ENCODE results near the gene LTBP3.
A peak's percentile ranks its signal among the peaks of the same experiment; 100 is the strongest.
"Not testable (repeated sequence)": the region's sequence is repeated elsewhere in the genome, so short reads cannot be mapped to it uniquely, and the experiment has no call there.

The LTBP3 gene

GRCh38 chr11:65571420-65571819, 13.3 kb upstream of the LTBP3 start:
- no peak for DNase-seq

GRCh38 chr11:65569973-65570918, 12.1 kb upstream of the LTBP3 start, which contains the start of gene ZNRD2:
Gene ZNRD2 (plus strand): TSS chr11:65570477. CDS start chr11:65570492, 15 bp downstream.
- peak; percentile 100 for DNase-seq

- no peak for DNase-seq
Measured at GRCh38 chr11:65569164-65569972, 11.2 kb upstream of the LTBP3 start.

GRCh38 chr11:65565624-65566453, 7.7 kb upstream of the LTBP3 start:
- DNase-seq = no peak

- not testable (repeated sequence) for DNase-seq
Measured at GRCh38 chr11:65564879-65565559, 6.9 kb upstream of the LTBP3 start.

- DNase-seq = no peak
Measured at GRCh38 chr11:65563601-65564000, 5.4 kb upstream of the LTBP3 start.

GRCh38 chr11:65562788-65563187, 4.6 kb upstream of the LTBP3 start:
- no peak for DNase-seq

- DNase-seq = no peak
Measured at GRCh38 chr11:65562020-65562419, 3.9 kb upstream of the LTBP3 start.

- no peak for DNase-seq
Measured at GRCh38 chr11:65560555-65561418, 2.6 kb upstream of the LTBP3 start.

- peak; percentile 83 for DNase-seq
Measured at GRCh38 chr11:65559951-65560537, 1.9 kb upstream of the LTBP3 start.

GRCh38 chr11:65559535-65559934, 1.4 kb upstream of the LTBP3 start:
- DNase-seq = no peak

- DNase-seq = no peak
Measured at GRCh38 chr11:65558930-65559509, 861 bp upstream of the LTBP3 start.

- DNase-seq = no peak
Measured at GRCh38 chr11:65557280-65558001, 718 bp downstream of the LTBP3 start.

GRCh38 chr11:65556470-65557279, 1.5 kb downstream of the LTBP3 start:
- DNase-seq = no peak

- peak; percentile 70 for DNase-seq
Measured at GRCh38 chr11:65555693-65556231, 2.4 kb downstream of the LTBP3 start.

GRCh38 chr11:65554842-65555430, 3.2 kb downstream of the LTBP3 start:
- DNase-seq = no peak

GRCh38 chr11:65554057-65554818, 3.9 kb downstream of the LTBP3 start:
- no peak for DNase-seq
